Measurements from ENCODE around the gene LAMA5.
A peak's percentile ranks its signal among the peaks of the same experiment; 100 is the strongest.

LAMA5 gene

DNA sequence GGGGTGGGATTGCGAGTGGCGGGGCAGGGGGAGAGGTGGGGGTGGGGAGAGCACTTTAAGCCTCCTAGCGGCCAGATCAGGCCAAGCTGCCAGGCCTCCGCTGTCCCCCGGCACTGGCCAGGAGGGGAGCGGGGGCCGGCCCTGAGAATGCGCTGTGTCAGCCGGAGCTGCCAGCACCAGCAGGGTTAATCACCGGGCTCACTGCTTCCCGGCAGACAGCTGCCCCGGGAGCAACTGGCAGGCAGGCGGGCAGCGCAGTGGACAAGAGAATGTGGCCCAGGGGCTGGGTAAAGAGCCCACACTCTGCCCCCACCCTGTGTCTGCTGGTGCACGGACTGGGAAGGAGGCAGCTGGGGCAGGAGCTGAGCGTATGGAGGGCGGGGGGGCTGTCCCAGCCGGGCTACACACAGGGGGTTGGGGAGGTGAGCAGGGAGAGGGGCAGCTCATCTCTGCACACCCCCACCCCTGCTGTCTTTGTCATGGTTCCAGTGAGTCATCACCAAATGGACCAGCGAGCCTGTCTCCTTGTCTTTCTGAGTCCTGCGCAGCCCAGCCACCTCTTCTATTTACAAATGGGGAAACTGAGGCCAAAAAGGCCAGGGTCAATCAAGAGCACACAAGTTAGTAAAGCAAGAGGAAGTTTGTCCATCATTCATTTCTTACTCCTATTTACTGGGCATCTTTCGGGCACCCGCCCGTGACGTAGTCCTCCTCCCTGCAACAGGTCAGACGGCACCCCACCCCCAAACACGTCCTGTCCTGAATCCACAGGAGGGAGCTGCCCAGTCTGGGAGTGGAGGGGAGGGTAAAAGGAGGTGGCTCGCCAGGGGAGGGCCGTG is 2.1 kb upstream of the LAMA5 start:
- DNase-seq = no peak

DNA sequence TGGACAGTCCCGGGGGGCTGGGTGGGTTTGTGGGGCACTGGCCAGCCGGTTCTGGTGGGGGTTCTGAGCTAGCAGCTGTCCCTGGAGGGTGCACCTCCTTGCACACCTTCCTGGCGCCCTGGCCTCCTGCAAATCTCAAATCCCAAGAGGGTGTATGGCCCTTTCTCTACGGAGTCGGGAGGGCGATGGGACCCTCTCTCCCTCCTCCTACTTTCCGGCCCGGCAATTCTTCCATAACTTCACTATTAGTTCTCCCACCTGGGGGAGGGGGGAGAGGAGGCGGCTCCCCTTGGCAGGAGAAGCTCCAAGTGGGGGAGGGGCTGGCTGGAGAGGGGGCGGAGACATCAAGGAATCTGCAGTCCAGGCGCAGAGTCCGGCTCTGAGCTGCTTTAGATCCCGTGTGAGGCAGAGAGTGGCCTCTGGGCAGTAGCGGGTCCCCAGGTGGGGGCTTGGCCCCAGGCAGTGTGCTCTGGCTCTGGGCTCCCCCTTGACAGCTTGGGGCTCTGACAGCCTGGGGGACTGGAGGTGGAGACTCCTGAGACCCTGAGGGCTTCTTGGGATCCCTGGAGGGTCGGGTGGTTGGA is 1.4 kb upstream of the LAMA5 start:
- DNase-seq = no peak

DNA sequence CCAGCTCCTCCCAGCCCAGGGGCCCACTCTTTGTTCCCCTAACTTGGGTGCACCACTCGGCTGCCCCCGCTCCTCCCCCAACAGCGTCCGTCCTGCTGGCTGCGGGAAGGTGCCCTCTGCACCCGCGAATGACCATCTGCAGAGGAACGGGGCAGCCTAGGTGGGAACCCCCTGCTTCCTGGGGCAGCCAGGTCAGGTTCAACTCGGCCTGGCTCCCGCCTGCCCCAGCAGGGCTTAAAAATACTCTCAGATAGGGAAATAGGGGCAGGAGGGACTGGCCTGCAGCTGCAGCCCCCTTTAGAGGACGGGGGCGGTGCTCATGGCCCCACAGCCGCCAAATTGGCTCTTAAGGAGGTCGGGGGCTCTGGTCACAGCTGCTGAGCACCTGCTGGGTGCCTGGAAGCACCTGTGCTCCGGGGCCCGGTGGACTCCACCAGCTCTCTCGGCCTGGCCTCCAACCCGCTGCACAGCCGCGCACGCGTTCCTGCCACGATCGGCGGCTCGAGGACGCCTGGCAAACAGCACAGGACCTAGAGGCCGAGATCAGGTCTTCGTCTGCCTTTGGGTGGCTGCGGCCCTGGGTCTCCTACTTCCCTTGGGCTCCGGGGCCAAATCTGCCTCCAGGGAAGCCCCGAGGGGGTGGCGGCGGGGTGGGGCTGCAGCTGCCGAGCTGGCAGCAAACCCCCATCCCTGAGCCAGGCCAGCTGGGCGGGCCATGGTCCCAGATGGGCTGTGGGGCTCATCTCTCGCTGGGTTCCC is 700 bp upstream of the LAMA5 start:
- no peak for DNase-seq

DNA sequence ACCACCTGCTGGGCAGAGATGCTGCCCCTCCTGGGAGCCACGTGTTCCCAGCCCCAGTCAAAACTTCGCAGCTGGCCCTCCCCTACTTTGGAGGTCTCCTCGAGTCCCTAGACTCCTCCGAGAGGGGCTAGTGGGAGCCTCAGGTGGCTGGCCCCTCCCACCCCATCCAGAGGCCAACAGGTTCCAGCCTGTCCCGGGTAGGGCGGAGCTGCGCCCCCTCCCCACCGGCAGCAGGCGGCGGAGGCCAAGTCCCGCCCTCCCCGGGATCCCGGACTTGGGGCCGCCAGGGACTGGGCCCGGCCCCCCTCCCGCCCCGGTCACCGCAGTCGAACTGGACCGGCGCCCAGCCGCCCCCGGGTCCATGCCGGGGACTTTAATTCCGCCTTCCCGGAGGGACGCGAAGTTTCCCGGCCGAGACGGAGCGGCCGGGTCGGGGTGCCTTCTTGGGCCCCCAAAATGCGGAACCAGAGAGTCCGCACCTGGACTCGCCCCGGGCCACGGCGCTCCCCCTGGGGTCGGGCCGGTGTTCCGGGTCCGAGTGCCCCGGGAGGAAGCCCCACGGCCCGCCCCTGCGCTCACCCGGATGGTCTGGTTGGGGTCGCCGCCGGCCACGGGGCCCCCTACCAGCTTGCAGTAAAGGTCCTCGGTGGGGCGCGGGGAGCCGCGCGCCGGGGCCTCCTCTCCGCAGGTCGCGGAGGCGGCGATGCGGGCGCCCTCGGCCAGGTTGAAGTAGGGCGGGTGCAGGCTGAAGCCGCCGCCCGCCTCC is 559 bp downstream of the LAMA5 start:
- no peak for DNase-seq

DNA sequence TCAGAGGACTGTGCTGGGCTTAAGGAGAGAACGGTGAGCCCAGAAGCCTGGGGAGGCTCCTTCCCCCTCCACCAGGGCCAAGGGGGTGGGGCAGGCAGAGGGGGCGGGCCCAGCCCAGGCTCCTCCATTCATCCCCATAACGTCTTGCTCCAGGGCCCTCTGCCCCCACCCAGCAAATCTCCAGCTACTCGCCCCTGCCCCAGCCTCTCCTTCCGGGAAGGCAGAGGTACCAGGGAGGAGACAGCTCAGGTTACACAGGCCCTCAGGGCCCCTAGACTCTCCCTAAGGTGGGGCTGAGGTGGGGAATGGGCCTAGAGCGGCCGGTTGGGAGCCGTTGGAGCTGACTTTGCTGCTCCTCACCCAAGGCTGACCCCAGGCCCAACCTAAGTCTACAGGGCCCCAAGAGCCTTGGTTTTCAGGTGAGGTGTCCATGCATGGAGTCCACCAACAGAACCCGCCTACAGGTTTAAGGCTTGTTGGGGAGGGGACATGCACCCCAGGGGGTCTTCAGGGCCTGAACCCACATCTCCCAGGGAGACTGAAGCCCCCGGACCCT is 1.2 kb downstream of the LAMA5 start:
- no peak for DNase-seq

DNA sequence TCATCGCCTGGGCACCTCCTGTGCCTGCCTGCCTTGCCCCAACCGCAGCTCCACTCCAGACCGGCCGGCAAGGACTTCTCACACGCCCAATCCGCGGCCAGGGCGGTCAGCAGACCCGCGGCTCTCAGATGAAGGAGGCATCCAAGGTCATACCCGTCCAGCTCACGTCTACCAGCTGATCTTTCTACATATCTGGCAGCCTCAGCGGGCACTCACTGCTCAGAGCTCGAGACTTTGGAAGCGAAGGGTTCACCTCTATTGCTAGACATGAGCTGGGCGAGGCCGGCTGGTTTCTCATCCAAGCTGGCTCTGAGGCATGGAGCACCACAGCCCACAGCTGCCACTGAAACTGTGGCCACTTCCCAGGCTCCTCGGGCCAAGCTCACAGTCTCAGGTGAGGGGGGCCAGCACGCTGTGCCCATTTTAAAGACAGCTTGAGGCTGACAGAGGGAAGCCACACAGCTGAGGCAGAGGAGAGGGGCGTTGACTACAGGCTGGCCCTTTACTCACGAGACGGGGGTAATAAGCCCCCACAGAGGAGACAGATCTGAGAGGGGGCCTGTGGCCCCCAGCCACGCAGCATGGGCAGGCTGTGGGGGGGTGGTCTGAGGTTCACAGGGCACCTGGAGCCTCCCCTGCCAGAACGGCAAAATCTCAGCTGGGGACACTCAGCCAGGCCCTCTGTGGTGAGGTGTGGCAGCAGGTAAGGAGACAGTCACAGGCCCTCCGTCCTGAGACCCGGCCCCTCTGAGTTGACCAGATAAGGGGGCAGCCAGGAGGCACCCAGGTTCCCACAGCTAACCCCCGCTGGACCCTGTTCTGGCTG is 2.0 kb downstream of the LAMA5 start:
- no peak for DNase-seq

DNA sequence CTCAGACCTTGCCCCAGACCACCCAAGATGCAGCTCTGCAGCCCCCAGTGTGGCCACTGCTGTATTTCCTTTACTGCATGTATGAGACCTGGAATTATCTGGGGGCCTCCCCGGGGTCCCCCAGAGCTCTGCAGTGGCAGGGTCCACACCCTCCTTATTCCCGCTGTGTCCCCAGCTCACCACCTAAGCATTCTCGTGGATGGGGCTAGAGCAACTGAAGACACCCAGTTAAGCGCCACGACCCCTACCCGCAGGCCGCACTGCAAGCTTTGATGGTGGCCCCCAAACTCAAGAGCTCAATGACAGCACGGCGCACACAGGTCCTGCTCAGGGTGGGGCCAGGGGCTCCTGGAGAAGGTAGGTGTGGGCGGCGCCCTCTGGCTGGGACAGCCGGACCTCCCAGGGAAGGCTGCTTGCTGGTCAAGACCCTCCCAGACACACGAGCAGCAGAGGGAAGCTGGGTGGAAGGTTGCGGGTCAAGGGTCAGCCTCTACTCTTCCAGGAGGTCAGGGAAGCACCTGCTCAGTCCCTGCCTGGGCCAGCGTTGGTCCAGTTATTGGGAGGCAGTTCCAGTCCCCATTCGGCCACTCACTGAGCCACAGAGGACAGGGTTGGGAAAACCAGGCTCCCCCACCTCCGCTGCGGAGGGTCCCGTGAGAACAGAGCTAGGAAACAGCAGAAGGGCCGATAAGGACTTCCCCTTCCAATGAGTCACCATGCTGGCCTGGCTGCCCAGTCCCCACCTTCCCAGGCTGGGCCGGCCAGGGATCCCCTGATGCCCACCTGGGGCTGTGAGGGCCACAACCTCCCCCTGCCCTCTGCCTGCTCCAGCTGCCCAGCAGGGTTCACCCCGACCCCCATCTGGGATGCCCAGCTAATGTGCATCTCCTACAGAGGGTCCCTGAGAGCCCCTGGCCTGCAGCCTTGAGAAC is 2.9 kb downstream of the LAMA5 start:
- DNase-seq = no peak

DNA sequence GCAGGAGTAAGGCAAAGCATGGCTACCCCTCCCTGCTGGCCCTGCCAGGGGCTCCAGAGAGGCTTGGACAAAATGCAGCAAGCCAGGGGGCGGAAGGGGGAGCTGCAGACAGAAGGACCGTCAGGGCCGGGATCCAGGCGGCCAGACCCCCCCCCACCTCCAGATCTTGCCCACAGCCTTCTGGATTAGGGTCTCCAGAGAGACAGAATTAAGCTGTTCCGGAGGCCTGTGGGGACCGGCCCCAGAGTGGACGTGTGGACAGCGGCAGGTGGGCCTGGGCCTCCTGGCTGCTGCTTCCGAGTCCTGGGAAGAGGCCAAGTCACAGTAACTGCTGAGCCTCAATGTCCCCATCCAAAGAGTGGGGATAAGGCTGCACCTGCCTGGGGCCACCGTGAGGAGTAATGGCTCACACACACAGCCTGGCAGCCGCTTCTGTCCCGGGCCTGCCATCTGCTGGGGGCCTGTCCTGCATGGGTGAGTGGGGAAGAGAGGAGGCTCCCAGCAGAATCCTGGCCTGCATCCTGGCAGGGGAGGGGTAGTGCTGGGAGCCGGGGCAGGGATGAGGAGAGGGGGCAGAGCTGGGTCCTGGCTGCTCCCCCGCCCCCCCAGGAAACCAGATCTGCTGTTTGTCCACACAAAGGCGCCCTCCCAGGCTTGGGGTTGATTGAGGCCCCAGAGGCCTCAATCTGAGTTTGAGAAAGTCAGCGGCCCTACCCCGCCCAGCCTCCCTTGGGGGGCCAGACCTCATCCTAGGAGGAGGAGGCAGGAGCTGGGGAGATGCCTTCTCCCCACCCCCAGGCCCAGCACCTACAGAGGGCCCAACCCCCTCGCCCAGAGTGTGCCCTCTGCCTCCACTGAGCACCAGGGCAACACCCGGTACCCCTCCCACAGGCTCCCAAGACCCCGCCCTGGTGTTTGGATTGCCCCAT is 3.9 kb downstream of the LAMA5 start:
- no peak for DNase-seq

DNA sequence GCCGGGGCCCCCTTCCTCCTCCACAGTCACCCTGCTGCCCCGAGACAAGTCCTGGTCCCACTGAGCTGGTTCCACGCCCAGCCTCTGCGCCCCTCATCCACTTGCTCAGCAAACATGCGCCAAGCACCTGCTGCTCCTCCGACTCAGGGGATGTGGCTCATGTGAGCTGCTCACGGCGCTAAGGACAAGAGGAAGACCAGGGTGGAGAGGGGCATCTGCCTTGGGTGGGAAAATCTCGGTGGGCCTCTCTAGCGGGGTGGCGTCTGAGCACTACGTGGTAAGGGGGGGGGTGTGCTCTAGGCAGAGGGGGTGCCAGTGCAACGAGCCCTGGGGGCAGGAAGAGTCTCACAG is 4.5 kb downstream of the LAMA5 start:
- DNase-seq = no peak

DNA sequence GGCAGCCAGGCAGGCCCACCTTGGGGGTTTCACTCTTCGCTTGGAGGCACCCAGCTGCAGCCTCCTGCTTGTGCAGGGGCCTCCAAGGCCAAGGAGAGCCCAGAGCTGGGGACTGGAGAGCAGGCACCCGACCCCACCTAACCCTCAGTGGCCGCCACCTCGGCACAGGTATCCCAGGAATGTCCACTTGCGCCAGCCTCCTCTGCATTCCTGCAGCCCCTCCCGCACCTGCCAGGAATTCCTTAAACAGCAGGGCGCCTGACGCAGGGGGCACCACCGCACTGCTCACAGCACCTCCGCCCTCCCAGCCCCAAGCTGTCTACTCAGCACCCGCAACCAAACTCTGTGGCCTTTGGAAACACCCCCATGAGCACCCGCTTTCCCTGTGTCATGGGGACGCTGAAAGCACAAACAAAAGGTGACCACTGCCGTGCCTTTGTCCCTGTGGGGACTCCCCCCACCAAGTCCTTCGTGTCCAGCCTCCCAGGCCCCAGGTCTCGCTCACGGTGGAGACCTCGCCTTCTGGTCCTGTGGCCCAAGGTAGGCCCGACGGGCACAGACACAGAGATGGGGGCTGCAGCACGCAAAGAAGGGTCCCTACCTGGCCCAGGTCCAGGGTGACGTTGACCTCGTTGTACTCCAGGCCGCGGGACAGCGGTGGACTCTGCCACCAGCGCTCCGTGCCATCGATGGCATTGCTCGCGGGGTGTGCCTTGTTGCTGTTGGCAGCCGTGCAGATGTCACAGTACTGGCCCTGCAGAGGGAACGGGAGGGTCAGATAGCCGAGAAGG is 5.1 kb downstream of the LAMA5 start:
- DNase-seq = no peak

DNA sequence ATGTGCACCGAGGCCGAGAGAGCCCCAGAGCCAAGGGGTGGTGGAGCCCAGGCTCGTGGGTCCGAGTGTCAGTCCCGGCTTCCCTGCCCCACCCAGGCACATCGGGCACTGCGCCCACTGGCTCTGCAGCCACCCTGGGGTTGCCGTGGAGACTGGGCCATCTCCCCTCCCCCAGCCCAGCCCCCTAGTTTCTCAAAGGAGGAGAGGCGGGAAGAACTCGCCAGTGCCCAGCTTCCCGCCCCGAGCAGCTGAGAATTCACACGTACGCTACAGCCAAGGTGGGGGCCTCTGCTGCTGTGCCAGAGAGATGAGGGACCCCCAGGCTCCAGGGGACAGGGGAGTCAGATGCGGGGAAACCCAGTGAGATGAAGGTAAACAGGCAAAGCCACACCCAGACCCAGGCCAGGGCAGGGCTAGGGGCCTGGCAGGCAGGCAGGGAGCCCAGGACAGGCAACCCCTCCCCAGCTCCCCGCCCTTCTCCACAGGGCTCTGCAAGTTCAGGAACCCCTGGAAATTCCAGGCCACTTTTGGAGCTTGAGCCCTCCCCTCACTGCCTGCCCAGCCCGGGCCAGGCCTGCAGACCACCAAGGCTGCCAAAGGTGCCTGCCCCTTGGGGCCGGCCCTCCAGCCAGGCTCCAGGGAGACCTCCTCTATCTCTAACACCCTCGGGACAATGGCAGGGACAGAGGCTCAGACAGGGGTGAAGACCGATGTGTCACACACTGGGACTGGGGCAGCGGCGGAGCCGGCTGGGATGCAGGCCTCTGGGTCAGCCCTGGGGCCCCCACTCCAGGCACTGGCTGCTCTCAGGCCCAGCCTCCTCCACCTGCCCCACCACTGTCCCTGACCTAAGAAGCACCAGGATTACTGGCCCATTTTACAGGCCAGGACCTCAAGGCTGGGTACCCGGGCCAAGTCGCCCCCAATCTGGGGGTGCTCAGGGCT is 6.0 kb downstream of the LAMA5 start:
- no peak for DNase-seq

DNA sequence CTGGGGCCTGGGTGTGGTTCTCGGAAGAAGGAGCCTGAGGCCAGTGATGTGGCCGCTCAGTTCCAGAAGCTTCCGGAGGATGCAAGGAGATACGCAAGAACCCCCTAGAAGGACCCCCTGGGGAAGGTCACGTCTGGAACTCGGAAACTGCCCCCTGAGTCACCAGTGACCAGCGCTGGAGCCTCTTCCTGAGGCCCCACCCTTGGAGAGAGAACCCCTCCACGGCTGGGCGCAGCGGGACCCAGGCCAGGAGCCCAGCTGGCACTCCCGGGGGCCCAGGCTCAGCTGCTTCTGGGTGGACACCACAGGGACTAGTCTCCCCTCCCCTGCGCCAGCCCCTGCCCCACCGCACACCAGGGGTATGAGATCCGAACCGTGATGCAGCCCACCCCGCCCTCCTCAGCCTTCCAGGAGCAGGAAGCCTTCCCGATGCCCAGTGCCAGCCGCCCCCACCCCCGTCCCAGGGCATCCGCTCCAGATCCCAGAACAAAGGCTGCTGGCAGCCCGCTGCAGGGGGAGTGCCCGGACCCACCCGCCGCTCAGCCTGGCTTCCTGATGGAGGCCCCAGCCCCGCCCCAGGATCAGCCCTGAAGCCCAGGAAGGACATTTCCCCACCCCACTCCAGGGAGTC is 7.5 kb downstream of the LAMA5 start:
- no peak for DNase-seq

DNA sequence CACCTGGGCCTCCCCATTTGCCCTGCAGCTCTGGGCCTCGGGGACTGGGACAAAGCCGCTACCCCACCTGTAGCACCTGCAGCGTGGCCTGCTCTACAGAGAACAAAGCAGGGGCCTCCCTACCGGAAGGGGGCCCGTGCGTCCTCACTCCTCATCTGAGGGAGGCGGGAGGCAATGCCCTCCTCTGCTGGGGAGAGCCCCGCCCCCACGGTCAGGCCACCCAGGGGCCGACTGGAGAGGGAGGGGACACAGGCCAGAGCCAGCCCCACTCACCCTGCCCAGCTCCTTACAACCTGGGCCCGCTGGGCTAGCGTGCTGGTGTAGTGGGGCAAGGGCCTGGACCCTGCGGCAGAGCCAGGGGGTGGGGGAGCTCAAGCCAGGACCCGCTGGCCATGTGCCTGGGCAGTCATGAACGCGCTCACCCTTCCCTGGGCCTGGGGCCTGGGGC is 8.0 kb downstream of the LAMA5 start:
- DNase-seq = peak; percentile 21

DNA sequence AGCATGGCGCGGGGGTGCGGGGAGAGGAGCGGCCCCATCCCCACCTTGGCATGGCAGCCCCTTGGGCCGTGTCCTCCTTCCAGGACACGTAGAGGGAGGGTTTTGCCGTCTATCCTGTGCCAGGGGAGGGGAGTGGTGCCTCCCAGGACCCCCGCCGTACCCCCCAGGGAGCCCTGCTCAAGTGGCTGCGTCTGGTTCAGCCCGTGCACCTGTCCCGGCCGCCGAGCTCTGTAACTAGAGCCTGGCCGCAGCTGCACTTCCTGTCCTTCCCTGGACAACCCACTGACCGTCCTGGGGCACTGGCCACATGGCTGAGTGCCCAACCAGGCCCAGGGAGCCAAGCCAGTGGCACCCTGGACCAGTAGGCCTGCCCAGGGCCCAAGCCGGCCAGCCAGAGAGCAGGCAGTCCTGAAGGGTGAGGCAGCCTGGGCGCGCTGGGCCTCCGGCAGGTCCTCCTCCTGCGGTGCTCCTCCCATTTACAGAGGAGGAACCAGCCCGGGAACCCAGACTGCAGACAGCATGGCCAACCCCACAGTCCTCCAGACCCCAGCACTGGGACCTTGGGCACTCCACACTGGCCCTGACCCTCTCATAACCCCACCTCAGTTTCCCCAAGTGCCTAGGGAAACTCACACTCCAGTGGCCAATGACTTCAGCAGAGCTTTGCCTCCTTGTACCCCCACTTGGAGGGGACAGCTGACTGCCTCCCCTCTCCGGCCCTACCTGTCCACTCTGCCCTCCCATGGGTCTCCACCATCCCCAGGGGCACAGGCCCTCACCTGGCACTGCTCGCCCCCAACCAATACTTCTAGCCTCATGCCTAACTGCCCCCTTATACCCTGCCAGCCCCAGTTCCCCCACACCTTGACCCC is 8.7 kb downstream of the LAMA5 start:
- no peak for DNase-seq

DNA sequence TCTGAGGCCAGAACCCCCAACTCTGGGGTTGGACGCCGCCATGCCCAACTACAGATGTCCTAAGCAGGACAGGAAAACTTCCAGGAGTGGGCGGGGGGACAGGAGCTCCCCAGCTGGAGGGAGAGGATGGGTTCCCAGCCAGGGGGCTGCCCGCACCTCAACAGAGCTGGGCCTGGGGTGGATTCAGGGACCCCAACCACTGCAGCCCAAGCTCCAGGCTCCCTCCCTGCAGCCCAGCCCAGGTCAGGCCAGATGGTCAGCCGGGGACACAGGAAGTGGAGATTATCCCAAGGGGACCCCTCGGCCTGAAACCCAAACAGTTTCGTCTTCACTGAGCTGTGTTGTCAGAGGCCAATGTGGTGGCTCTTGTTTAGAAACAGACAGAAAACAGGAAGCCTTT is 9.4 kb downstream of the LAMA5 start:
- DNase-seq = no peak

DNA sequence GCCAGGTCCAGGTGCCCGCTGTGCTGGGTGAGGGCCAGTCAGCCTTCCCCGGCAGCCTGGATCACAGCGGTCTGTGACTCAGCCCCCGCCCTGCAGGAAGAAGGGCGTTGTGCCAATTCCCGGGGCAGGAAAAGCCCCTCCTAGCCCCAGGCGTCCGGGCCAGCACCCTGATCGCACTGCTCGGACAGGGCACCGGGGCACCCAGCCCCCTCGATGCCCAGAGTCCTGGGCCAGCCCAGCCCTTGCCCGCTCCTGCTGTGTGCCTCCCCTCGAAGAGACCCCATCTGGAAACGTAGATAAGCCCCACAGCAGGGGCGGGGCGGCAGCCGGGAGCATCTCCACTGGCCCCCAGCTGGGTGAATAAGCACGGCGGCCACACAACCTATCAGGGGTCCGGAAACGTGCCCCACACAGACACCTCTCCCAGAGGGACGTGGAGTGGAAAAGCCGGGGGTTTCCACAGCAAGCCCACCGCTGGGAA is 9.9 kb downstream of the LAMA5 start:
- no peak for DNase-seq
